ENCODE data around the gene ABLIM2. TPM values are rescaled to one million over a fixed set of nuclear protein-coding genes. Genes with fewer than 3 reads are reported as not detected.

The ABLIM2 gene
- polyA plus RNA-seq, 2 of the 4 experiments (the other 2 are of a cell fraction) = 0.21 to 0.40 TPM

GRCh38 chr4:8177552-8177951 lies 18.9 kb upstream of the ABLIM2 start:
- ChIA-PET CTCF (interaction anchor here (0.6 to 8.0 kb wide), 31 partner anchors 8 to 737 kb away, joined by 3 to 122 read pairs (median 4); partner anchors contain the start of genes ABLIM2 and SH3TC1), POLR2A (interaction anchor here (0.6 kb wide), 1 partner anchor 126 kb away, joined by 3 read pairs; no protein-coding TSS in a partner anchor)
- Histone ChIP-seq H3K4me1 (peaks cover 16% of the 10 kb centered on the region), H3K4me3 (no peak overlapping the region), H3K4me2 (no peak overlapping the region), H3K27ac (peak overlapping the region in 1 of 2 experiments; percentile 45; a peak in 2 of 6 replicates), H3K9me3 (no peaks in the 10 kb centered on the region)
- WGBS (ENCODE audit: missing lambda C conversion rate) = 62% methylated on average over 3 of the region's 6 CpGs
- no peak for ATAC-seq
- FAIRE-seq = no peak
- no peak for TF ChIP-seq JUNB (IDR thresholded peaks at IDR 0.05)
- no peak for TF ChIP-seq USF2 (IDR thresholded peaks at IDR 0.05)
- no peak for TF ChIP-seq MYC (IDR thresholded peaks at IDR 0.05; ENCODE audit: borderline replicate concordance, low read length)
- no peak for TF ChIP-seq CEBPB (IDR thresholded peaks at IDR 0.05)
- TF ChIP-seq HOXA7 (CRISPR knock-in tag; IDR thresholded peaks at IDR 0.05) = no peak
- no peak for TF ChIP-seq CHD4 (IDR thresholded peaks at IDR 0.05; ENCODE audit: borderline replicate concordance)
- no peak for TF ChIP-seq PBX3 (IDR thresholded peaks at IDR 0.05)
- no peak for TF ChIP-seq E2F6 (IDR thresholded peaks at IDR 0.05; ENCODE audit: borderline replicate concordance, low read depth)
- TF ChIP-seq ZNF302 (CRISPR knock-in tag; IDR thresholded peaks at IDR 0.05) = no peak
- TF ChIP-seq MAZ (IDR thresholded peaks at IDR 0.05; ENCODE audit: borderline replicate concordance, low read depth, low read length) = no peak
- TF ChIP-seq RCOR1 (IDR thresholded peaks at IDR 0.05; ENCODE audit: low read depth, low read length) = no peak
- TF ChIP-seq PHF8 (IDR thresholded peaks at IDR 0.05; ENCODE audit: borderline replicate concordance, low read depth) = no peak
- TF ChIP-seq HMGXB4 (CRISPR knock-in tag; IDR thresholded peaks at IDR 0.05; ENCODE audit: borderline replicate concordance) = no peak
- no peak for TF ChIP-seq MAX (IDR thresholded peaks at IDR 0.05)
- DNase-seq (ENCODE audit: low read depth in 1 of 2, low spot score in 1 of 2) = no peak

- DNase-seq (ENCODE audit: low read depth in 1 of 2, low spot score in 1 of 2) (peak; percentile 60 to 73), ATAC-seq (peak; percentile 90 to 97)
These were observed 18.2 kb upstream of the ABLIM2 start for GRCh38 chr4:8176547-8177399.

More at GRCh38 chr4:8176547-8177399, 18.2 kb upstream of the ABLIM2 start:
- FAIRE-seq = no peak
- H3K27ac ChIP-seq = peak overlapping the region in 1 of 2 experiments; percentile 57; a peak in 2 of 6 replicates
- no peaks in the 10 kb centered on the region for H3K9me3 ChIP-seq
- H3K4me2 ChIP-seq = no peak overlapping the region
- H3K4me1 ChIP-seq = peaks cover 8% of the 10 kb centered on the region
- CTCF ChIA-PET = interaction anchor here (0.6 to 8.0 kb wide), 35 partner anchors 9 to 737 kb away, joined by 3 to 122 read pairs (median 4); partner anchors contain the start of genes ABLIM2 and SH3TC1
- WGBS (ENCODE audit: missing lambda C conversion rate) = 89% methylated on average over 3 of the region's 17 CpGs
- POLR2A ChIA-PET = interaction anchor here (0.6 kb wide), 1 partner anchor 126 kb away, joined by 3 read pairs; no protein-coding TSS in a partner anchor
- TF ChIP-seq SMC3 (IDR thresholded peaks at IDR 0.05) (peak; percentile 64), CTCF (IDR thresholded peaks at IDR 0.05) (peak; percentile 69), RFX5 (IDR thresholded peaks at IDR 0.05) (no peak), RAD21 (conservative IDR thresholded peaks at IDR 0.05 in 1 of 2, IDR thresholded peaks at IDR 0.05 in 1 of 2) (peak; percentile 77 to 88), MAFK (IDR thresholded peaks at IDR 0.05; ENCODE audit: partially characterized antibody) (peak; percentile 37)
- H3K4me3 ChIP-seq = no peak overlapping the region
